Epithelial cell of proximal tubule (primary cell): ENCODE results near the gene TMEM182. TPM values are rescaled to one million over a fixed set of nuclear protein-coding genes. Genes with fewer than 3 reads are reported as not detected.
A peak's percentile ranks its signal among the peaks of the same experiment; 100 is the strongest.

Experiments
- DNase-seq: peaks from one replicate; pipeline ENCODE4 v3.0.0-alpha.2; 2011; ENCODE audit warnings: low read depth
- H3K4me3 ChIP-seq: 2 replicates; pipeline ENCODE4 v1.5.1; 2011; ENCODE audit warnings: low read depth, mild to moderate bottlenecking, low read length
- CTCF ChIP-seq: conservative IDR thresholded peaks from 2 replicates; pipeline ENCODE4 v1.5.1; 2012; ENCODE audit warnings: low read depth, mild to moderate bottlenecking, low read length
- total RNA-seq: library from RNA; depleted of rRNA; stranded (reverse); fragments of >200 nt; gene quantifications from 2 replicates; pipeline ENCODE4 v1.2.3, GENCODE V29; 2015

Gene TMEM182
- total RNA-seq, 1 donor from 2014 or later: 4.2 TPM

GRCh38 chr2:102735416-102736109, 26.3 kb upstream of the TMEM182 start:
- no peak for DNase-seq
- TF ChIP-seq CTCF: no peak

GRCh38 chr2:102736110-102736409, 25.8 kb upstream of the TMEM182 start:
- no peak for TF ChIP-seq CTCF
- no peak for DNase-seq

More at GRCh38 chr2:102735416-102736109, 26.3 kb upstream of the TMEM182 start:
- H3K4me3 ChIP-seq: peak overlapping the region; percentile 92

GRCh38 chr2:102736410-102737409, 25.1 kb upstream of the TMEM182 start:
- no peak for DNase-seq
- TF ChIP-seq CTCF: peak; percentile 16

More at GRCh38 chr2:102736110-102736409, 25.8 kb upstream of the TMEM182 start:
- peak overlapping the region; percentile 92 for H3K4me3 ChIP-seq

GRCh38 chr2:102737431-102737830, 24.4 kb upstream of the TMEM182 start:
- no peak for TF ChIP-seq CTCF
- no peak for DNase-seq
- peak overlapping the region; percentile 92 for H3K4me3 ChIP-seq

More at GRCh38 chr2:102736410-102737409, 25.1 kb upstream of the TMEM182 start:
- peak overlapping the region; percentile 92 for H3K4me3 ChIP-seq

- TF ChIP-seq CTCF: no peak
- H3K4me3 ChIP-seq: no peak overlapping the region
- no peak for DNase-seq
These were observed 18.6 kb upstream of the TMEM182 start for GRCh38 chr2:102743259-102743658.

- no peak for DNase-seq
- TF ChIP-seq CTCF: no peak
- no peak overlapping the region for H3K4me3 ChIP-seq
These were observed 13.7 kb upstream of the TMEM182 start for GRCh38 chr2:102748107-102748506.
